GM13977 (cell line): ENCODE measurements around the gene SMO.
A peak's percentile ranks its signal among the peaks of the same experiment; 100 is the strongest.

Experiments
- DNase-seq: peaks from one replicate; pipeline ENCODE4 v3.0.0; 2012; ENCODE audit warnings: low spot score
- in situ Hi-C: fragments of 300-500 bp; cut with MboI; formaldehyde crosslinking; loops from one replicate; pipeline ENCODE4 v1.12.0; 2022; ENCODE audit warnings: low sequenced_read_pairs, low pct_unique_long_range_greater_than_20kb, mixed read lengths, inconsistent platforms; ENCODE audit not compliant: unreplicated experiment
- TF ChIP-seq, protein P1 (sequence below): IDR thresholded peaks from 2 replicates; pipeline ENCODE4 v1.5.1; 2012; ENCODE audit warnings: mild to moderate bottlenecking, control low read depth; ENCODE audit not compliant: insufficient read depth; ENCODE audit errors: extremely low read depth, missing control alignments

The SMO gene

DNA sequence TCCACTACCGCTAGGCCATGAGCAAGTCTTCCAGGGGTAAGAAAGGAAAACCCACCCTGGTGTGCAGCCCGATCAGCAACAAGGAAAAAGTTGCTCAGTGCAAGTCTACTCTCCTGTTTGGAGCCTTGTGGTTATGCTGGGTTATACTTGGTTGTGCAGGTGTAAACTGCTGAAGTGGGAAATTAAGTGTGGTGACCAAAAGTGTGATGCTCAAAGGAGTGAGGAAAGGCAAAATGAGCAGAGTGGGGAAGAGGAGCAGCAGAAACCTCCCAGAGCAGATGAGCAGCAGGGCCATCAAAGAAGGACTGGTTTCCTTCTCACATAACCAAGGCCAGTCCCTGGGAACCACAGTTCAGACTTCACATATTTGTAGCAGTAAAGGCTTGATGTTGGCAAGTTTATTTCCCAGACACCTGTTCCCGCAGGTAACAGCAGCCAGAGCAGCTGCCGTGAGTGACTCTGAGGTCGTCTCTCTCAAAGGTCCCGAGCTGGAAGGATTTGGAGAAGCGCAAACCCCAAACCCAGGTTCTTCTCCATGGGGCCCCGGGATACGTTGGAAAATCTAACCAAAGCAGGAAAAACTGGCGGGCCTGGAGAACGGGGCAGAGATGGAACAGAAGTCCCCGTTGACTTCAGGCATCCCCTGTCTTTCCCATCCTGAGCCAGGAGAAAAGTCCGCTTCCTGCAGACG lies 607 bp upstream of the SMO start:
- in situ Hi-C loops = no loop called here
- peak; percentile 49 for DNase-seq

DNA sequence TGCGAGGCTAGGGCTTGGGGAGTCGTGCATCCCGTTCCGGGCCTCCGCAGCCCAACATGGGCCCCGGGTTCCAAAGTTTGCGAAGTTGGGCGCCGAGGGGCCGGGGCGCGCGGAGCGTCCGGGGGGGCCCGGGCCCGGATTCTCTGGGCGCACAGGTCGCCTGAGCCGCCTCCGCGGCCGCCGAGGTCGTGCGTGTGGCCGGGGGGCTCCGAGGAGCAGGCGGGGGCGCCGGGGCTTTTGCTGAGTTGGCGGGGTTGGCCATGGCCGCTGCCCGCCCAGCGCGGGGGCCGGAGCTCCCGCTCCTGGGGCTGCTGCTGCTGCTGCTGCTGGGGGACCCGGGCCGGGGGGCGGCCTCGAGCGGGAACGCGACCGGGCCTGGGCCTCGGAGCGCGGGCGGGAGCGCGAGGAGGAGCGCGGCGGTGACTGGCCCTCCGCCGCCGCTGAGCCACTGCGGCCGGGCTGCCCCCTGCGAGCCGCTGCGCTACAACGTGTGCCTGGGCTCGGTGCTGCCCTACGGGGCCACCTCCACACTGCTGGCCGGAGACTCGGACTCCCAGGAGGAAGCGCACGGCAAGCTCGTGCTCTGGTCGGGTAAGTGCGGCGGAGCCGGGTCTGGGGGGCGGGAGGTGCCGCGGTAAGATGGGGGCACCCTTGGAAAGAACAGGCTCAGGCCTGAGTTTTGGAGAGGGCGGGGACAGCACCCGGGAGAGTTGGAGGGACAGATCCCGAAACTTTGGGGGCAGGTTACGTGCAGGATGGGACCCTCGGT lies 643 bp downstream of the SMO start:
- DNase-seq = peak; percentile 68
- in situ Hi-C loops = no loop called here
- TF ChIP-seq, protein P1, sequence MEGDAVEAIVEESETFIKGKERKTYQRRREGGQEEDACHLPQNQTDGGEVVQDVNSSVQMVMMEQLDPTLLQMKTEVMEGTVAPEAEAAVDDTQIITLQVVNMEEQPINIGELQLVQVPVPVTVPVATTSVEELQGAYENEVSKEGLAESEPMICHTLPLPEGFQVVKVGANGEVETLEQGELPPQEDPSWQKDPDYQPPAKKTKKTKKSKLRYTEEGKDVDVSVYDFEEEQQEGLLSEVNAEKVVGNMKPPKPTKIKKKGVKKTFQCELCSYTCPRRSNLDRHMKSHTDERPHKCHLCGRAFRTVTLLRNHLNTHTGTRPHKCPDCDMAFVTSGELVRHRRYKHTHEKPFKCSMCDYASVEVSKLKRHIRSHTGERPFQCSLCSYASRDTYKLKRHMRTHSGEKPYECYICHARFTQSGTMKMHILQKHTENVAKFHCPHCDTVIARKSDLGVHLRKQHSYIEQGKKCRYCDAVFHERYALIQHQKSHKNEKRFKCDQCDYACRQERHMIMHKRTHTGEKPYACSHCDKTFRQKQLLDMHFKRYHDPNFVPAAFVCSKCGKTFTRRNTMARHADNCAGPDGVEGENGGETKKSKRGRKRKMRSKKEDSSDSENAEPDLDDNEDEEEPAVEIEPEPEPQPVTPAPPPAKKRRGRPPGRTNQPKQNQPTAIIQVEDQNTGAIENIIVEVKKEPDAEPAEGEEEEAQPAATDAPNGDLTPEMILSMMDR = no peak

More for the DNA sequence above, 607 bp upstream of the SMO start:
- TF ChIP-seq, protein P1 = no peak

DNA sequence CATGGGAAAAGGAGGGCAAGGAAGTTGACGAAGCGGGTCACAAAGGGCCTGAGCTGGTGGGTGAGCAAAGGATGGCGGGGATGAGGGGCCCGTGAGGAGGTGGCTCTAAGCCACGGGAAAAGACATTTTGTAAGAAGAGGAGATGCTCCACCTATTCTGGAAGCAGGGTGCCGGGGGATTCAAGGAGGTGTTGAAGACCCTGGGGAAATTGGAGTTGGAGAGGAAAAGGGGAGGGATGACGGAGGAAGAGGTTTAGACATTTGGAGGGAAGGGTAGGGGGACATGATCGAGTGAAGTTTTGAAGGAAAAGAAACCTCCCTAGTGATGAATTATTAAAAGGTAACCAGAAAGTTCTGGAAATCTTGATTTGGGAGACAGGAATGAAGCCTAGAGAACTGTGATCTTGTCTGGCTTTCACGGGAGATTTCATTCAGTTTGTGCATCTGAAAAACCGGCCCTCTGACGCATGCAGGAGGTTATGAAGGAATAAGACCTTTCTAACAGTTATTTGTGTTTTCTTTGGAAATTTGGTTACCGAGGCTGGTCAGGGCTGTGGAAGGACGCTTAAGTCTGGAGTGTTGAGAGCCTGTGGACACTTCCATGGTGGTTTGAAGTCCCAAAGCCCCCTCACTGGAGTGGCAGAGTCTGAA lies 1.4 kb downstream of the SMO start:
- no peak for DNase-seq
- TF ChIP-seq, protein P1 = no peak
- in situ Hi-C loops = no loop called here

DNA sequence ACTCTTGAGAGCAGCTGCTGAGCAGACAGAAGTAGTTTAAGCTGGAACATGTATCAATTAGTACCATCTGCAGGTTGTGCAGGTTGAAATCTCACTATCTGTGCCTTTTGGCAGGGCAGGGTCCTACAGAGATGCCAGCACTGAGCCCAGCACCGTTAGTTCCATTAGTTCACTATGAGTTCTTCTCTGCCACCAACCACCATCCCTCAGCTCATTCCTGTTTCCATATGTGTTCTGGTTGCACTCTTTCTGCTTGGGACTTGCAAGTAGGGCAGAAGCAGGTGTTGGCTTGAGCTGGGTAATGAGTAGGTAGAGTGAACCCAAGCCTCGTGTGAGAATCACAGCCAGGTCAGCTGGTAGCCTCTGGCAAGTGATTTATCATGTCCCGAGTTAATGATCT lies 2.8 kb downstream of the SMO start:
- no peak for DNase-seq
- in situ Hi-C loops = no loop called here

DNA sequence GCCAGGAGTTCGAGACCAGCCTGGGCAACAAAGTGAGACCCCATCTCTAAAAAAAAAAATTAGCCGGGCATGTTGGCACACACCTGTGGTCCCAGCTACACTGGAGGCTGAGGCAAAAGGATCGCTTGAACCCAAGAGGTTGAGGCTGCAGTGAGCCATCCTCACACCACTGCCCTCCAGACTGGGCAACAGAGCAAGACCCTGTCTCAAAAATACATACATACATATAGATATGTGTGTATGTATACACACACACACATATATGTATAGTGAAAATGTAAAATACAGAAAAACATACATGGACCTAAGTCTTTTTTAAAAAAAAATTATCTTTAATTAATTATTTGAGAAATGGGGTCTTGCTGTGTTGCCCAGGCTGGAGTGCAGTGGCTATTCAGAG lies 5.5 kb downstream of the SMO start:
- in situ Hi-C loops = no loop called here
- TF ChIP-seq, protein P1 = no peak
- DNase-seq = no peak

More for the DNA sequence above, 2.8 kb downstream of the SMO start:
- TF ChIP-seq, protein P1 = no peak

DNA sequence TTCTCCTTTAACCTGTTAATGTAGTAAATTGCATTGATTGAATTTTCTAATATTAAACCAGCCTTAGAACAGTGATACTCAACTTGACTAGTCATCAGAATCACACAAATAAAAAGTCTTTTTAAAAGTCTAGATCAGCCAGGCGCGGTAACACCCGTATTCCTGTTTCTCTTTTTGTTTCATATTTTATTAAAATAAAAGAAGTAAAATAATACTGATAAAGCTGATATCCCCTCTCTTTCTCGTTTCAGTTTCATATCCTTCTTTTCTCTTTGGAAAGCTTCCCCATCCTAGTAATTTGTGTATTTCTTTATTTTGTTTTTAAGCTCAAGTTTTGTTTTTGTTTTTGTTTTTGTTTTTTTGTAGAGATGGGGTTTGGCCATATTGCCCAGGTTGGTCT lies 9.3 kb downstream of the SMO start:
- in situ Hi-C loops = no loop called here
- TF ChIP-seq, protein P1 = no peak
- DNase-seq = no peak
